ENCODE data around the gene PHF2.
A peak's percentile ranks its signal among the peaks of the same experiment; 100 is the strongest.

The PHF2 gene

GRCh38 chr9:93560991-93561390 lies 15.4 kb upstream of the PHF2 start:
- Histone ChIP-seq H2AK5ac (ENCODE audit: low read length) (no peak overlapping the region), H3K4me1 (ENCODE audit: control insufficient read depth in 1 of 2, insufficient read depth in 2 of 2, low read length in 2 of 2) (no peaks in the 10 kb centered on the region), H3K79me1 (ENCODE audit: low read length) (no peaks in the 10 kb centered on the region), H2AFZ (ENCODE audit: insufficient read depth, low read length, poor library complexity) (no peak overlapping the region), H3K9ac (ENCODE audit: low read length) (no peak overlapping the region), H4K12ac (ENCODE audit: low read depth, low read length) (no peak overlapping the region), H3K9me3 (ENCODE audit: insufficient read depth, low read depth, low read length) (no peaks in the 10 kb centered on the region), H2BK120ac (ENCODE audit: insufficient read depth, low read length, poor library complexity) (no peak overlapping the region), H3K14ac (ENCODE audit: low read length) (no peak overlapping the region), H4K8ac (ENCODE audit: low read depth, low read length) (no peak overlapping the region), H3K36me3 (ENCODE audit: control insufficient read depth in 1 of 2, insufficient read depth in 2 of 2, low read length in 2 of 2) (peaks cover 39 to 50% of the 10 kb centered on the region in 2 experiments), H3K79me2 (ENCODE audit: control insufficient read depth, insufficient read depth, low read length, poor library complexity) (no peaks in the 10 kb centered on the region), H3K23ac (ENCODE audit: low read length) (no peak overlapping the region), H3K27ac (ENCODE audit: low read depth, low read length) (no peak overlapping the region), H3K18ac (ENCODE audit: low read length) (no peak overlapping the region), H3K4me2 (ENCODE audit: low read length) (no peak overlapping the region), H2BK12ac (ENCODE audit: low read length) (no peak overlapping the region), H4K91ac (ENCODE audit: low read depth, low read length) (no peak overlapping the region), H2BK5ac (ENCODE audit: low read depth, low read length, poor library complexity) (no peak overlapping the region), H3K4ac (ENCODE audit: low read depth, low read length) (no peak overlapping the region), H3K27me3 (ENCODE audit: insufficient read depth, low read length) (no peaks in the 10 kb centered on the region), H3K4me3 (ENCODE audit: low read depth, low read length) (no peak overlapping the region)
- no CpG with 5 or more reads among the region's 5 CpGs for WGBS (ENCODE audit: extremely low coverage, insufficient coverage, insufficient read length)
- DNase-seq: no peak

DNA sequence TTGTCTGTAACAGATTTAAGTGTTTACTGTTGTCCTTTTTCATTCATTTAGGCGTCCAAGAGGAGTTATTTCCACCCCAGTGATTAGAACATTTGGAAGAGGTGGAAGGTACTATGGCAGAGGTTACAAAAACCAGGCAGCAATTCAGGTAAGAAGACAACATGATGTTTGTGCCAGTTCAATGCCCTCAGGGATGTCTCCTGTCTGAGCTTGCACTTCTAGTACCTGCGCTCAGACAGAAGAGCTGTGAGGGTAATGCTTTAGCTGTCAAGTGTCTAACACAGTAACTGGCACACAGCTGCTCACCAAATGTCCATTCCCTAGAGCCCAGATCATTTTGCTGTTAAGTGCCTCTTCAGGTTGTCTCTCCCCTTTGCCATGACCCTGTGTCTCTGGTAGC lies 14.2 kb upstream of the PHF2 start:
- Histone ChIP-seq H2AK5ac (ENCODE audit: low read length) (no peak overlapping the region), H2BK12ac (ENCODE audit: low read length) (no peak overlapping the region), H3K9ac (ENCODE audit: low read length) (no peak overlapping the region), H3K36me3 (ENCODE audit: control insufficient read depth in 1 of 2, insufficient read depth in 2 of 2, low read length in 2 of 2) (peaks cover 37 to 47% of the 10 kb centered on the region in 2 experiments), H3K79me1 (ENCODE audit: low read length) (peaks cover 6% of the 10 kb centered on the region), H3K4ac (ENCODE audit: low read depth, low read length) (no peak overlapping the region), H4K12ac (ENCODE audit: low read depth, low read length) (no peak overlapping the region), H3K4me3 (ENCODE audit: low read depth, low read length) (no peak overlapping the region), H3K14ac (ENCODE audit: low read length) (no peak overlapping the region), H3K4me1 (ENCODE audit: control insufficient read depth in 1 of 2, insufficient read depth in 2 of 2, low read length in 2 of 2) (peaks cover 4 to 5% of the 10 kb centered on the region in 2 experiments), H4K8ac (ENCODE audit: low read depth, low read length) (no peak overlapping the region), H3K27me3 (ENCODE audit: insufficient read depth, low read length) (no peaks in the 10 kb centered on the region), H3K79me2 (ENCODE audit: control insufficient read depth, insufficient read depth, low read length, poor library complexity) (peaks cover 3% of the 10 kb centered on the region), H2BK5ac (ENCODE audit: low read depth, low read length, poor library complexity) (no peak overlapping the region), H3K18ac (ENCODE audit: low read length) (no peak overlapping the region), H3K27ac (ENCODE audit: low read depth, low read length) (no peak overlapping the region), H3K4me2 (ENCODE audit: low read length) (no peak overlapping the region), H3K9me3 (ENCODE audit: insufficient read depth, low read depth, low read length) (no peaks in the 10 kb centered on the region), H4K91ac (ENCODE audit: low read depth, low read length) (no peak overlapping the region), H2BK120ac (ENCODE audit: insufficient read depth, low read length, poor library complexity) (no peak overlapping the region), H3K23ac (ENCODE audit: low read length) (no peak overlapping the region), H2AFZ (ENCODE audit: insufficient read depth, low read length, poor library complexity) (no peak overlapping the region)
- WGBS (ENCODE audit: extremely low coverage, insufficient coverage, insufficient read length): no CpG with 5 or more reads among the region's 2 CpGs
- DNase-seq: no peak

- Histone ChIP-seq H3K79me1 (ENCODE audit: low read length) (peaks cover 6% of the 10 kb centered on the region), H2BK5ac (ENCODE audit: low read depth, low read length, poor library complexity) (no peak overlapping the region), H3K36me3 (ENCODE audit: control insufficient read depth in 1 of 2, insufficient read depth in 2 of 2, low read length in 2 of 2) (peaks cover 21 to 26% of the 10 kb centered on the region in 2 experiments), H4K91ac (ENCODE audit: low read depth, low read length) (no peak overlapping the region), H3K4me2 (ENCODE audit: low read length) (no peak overlapping the region), H3K27me3 (ENCODE audit: insufficient read depth, low read length) (no peaks in the 10 kb centered on the region), H3K4me3 (ENCODE audit: low read depth, low read length) (no peak overlapping the region), H3K79me2 (ENCODE audit: control insufficient read depth, insufficient read depth, low read length, poor library complexity) (peaks cover 3% of the 10 kb centered on the region), H2BK12ac (ENCODE audit: low read length) (no peak overlapping the region), H3K4me1 (ENCODE audit: control insufficient read depth in 1 of 2, insufficient read depth in 2 of 2, low read length in 2 of 2) (peaks cover 6 to 7% of the 10 kb centered on the region in 2 experiments), H2AFZ (ENCODE audit: insufficient read depth, low read length, poor library complexity) (no peak overlapping the region), H3K23ac (ENCODE audit: low read length) (no peak overlapping the region), H3K9ac (ENCODE audit: low read length) (no peak overlapping the region), H2BK120ac (ENCODE audit: insufficient read depth, low read length, poor library complexity) (no peak overlapping the region), H4K8ac (ENCODE audit: low read depth, low read length) (no peak overlapping the region), H3K18ac (ENCODE audit: low read length) (no peak overlapping the region), H3K14ac (ENCODE audit: low read length) (no peak overlapping the region), H3K27ac (ENCODE audit: low read depth, low read length) (no peak overlapping the region), H4K12ac (ENCODE audit: low read depth, low read length) (no peak overlapping the region), H3K4ac (ENCODE audit: low read depth, low read length) (no peak overlapping the region), H3K9me3 (ENCODE audit: insufficient read depth, low read depth, low read length) (no peaks in the 10 kb centered on the region), H2AK5ac (ENCODE audit: low read length) (no peak overlapping the region)
- no CpG with 5 or more reads among the region's 4 CpGs for WGBS (ENCODE audit: extremely low coverage, insufficient coverage, insufficient read length)
- DNase-seq: no peak
Observed at GRCh38 chr9:93565089-93565488, 11.3 kb upstream of the PHF2 start.

DNA sequence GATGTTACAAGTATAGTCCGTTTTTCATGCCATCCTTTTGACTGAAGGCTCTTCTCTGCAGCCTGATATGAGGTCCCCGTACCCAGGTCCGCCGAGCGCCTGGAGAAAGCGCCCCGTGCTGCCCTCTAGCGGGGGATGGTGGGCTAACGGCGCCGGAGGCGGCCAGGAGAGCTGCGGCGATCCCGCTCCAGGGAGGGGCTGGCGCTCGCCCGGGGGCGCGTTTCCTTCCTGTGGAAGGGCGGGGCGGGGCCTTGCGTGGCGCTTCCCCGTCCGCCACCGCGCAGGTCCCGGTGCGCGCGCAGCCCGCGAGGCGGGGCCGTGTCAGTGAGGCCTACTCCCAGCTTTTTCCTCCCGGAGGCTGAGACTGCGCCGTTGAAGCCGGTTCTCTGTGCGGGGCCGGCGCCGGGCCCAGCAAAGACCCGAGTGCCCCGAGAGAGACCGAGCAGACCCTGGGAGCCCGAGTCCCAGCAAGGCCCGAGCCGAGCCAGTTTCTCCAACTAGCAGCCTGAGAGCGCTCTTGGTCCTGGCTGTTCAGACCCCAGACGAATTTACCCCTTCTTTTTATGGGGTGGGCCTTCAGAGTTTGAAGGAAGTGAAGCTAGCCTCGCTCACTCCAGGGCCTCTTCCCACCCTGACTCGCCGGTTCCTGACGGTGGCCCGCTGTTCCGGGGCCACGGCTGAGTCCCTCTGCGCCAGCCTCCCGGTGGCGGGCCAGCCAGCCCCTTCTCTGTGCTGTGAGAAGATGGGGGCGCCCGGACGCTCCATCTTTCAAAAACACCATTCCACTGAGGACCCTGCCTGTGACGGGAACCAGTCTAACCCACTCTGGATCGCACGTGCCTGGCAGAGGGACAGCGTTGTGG lies 9.7 kb upstream of the PHF2 start:
- Histone ChIP-seq H2BK12ac (ENCODE audit: low read length) (no peak overlapping the region), H2AFZ (ENCODE audit: insufficient read depth, low read length, poor library complexity) (peak overlapping the region; percentile 43), H3K4me3 (ENCODE audit: low read depth, low read length) (peak overlapping the region; percentile 58), H3K4me1 (ENCODE audit: control insufficient read depth in 1 of 2, insufficient read depth in 2 of 2, low read length in 2 of 2) (peaks cover 6 to 7% of the 10 kb centered on the region in 2 experiments), H4K91ac (ENCODE audit: low read depth, low read length) (peak overlapping the region; percentile 90), H2BK5ac (ENCODE audit: low read depth, low read length, poor library complexity) (peak overlapping the region; percentile 68), H3K36me3 (ENCODE audit: control insufficient read depth in 1 of 2, insufficient read depth in 2 of 2, low read length in 2 of 2) (peaks cover 16 to 23% of the 10 kb centered on the region in 2 experiments), H4K8ac (ENCODE audit: low read depth, low read length) (peak overlapping the region; percentile 93), H3K14ac (ENCODE audit: low read length) (peak overlapping the region; percentile 88), H3K79me1 (ENCODE audit: low read length) (peaks cover 6% of the 10 kb centered on the region), H2AK5ac (ENCODE audit: low read length) (peak overlapping the region; percentile 78), H3K27ac (ENCODE audit: low read depth, low read length) (peak overlapping the region; percentile 48), H3K27me3 (ENCODE audit: insufficient read depth, low read length) (no peaks in the 10 kb centered on the region), H2BK120ac (ENCODE audit: insufficient read depth, low read length, poor library complexity) (peak overlapping the region; percentile 13), H3K79me2 (ENCODE audit: control insufficient read depth, insufficient read depth, low read length, poor library complexity) (peaks cover 3% of the 10 kb centered on the region), H4K12ac (ENCODE audit: low read depth, low read length) (peak overlapping the region; percentile 90), H3K18ac (ENCODE audit: low read length) (peak overlapping the region; percentile 77), H3K23ac (ENCODE audit: low read length) (no peak overlapping the region), H3K9ac (ENCODE audit: low read length) (peak overlapping the region; percentile 89), H3K9me3 (ENCODE audit: insufficient read depth, low read depth, low read length) (no peaks in the 10 kb centered on the region), H3K4me2 (ENCODE audit: low read length) (peak overlapping the region; percentile 67), H3K4ac (ENCODE audit: low read depth, low read length) (peak overlapping the region; percentile 66)
- peak; percentile 98 to 99 for DNase-seq
- no CpG with 5 or more reads among the region's 69 CpGs for WGBS (ENCODE audit: extremely low coverage, insufficient coverage, insufficient read length)
